Endothelial cell of umbilical vein (primary cell): ENCODE data around the gene SCAF11.

ENCODE experiments used
- FOS ChIP-seq: IDR thresholded peaks from 2 replicates; pipeline ENCODE4 v1.6.1; 2011; ENCODE audit warnings: mild to moderate bottlenecking, low read length, moderate library complexity, borderline replicate concordance; ENCODE audit not compliant: insufficient read depth
- TF ChIP-seq, protein P1 (sequence below), 2 donors: IDR thresholded peaks; 1 replicate in 1 of 2; 2 replicates in 1 of 2; pipeline ENCODE4 v1.5.1; 2011; ENCODE audit warnings: low read length in 2 of 2, mild to moderate bottlenecking in 2 of 2, moderate library complexity in 2 of 2, control low read depth in 1 of 2, inconsistent platforms in 1 of 2, low read depth in 1 of 2; ENCODE audit not compliant: insufficient read depth in 1 of 2; ENCODE audit errors: extremely low read depth in 1 of 2

DNA sequence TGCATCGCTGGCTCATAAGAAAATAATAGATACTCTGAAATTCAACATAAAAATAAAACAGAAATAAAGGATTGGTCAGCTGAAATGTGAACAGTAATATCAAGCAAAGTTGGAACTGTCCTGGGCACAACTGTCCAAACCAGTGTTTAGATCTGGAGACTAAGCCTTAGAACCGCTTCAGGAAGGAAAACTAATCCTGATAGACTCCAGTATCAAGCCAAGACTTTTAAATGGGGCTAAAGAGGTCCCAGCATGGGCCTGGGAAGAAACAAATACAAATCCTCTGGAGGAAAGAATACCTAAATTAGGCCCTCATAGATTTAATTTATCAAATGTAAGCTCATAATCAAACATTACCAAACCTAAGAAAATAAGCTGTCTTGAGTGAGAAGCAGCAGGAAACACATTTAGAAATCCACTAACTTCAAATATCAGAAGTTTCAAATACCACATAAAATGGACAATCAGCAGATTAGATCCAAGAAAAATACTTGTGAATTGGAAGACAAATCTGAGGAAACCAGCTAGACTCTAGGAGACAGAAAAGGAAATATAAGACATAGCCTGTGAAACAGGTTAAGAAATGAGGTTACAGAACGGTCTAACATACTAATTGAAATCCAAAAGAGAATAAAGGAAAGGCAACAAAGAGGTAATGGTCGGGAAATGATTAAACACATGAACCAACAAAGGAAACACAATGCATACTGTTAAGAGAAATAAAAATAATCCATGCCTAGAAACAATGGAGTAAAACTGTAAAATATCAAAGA, 27.6 kb downstream of the SCAF11 start:
- no peak for TF ChIP-seq FOS
- TF ChIP-seq, protein P1, sequence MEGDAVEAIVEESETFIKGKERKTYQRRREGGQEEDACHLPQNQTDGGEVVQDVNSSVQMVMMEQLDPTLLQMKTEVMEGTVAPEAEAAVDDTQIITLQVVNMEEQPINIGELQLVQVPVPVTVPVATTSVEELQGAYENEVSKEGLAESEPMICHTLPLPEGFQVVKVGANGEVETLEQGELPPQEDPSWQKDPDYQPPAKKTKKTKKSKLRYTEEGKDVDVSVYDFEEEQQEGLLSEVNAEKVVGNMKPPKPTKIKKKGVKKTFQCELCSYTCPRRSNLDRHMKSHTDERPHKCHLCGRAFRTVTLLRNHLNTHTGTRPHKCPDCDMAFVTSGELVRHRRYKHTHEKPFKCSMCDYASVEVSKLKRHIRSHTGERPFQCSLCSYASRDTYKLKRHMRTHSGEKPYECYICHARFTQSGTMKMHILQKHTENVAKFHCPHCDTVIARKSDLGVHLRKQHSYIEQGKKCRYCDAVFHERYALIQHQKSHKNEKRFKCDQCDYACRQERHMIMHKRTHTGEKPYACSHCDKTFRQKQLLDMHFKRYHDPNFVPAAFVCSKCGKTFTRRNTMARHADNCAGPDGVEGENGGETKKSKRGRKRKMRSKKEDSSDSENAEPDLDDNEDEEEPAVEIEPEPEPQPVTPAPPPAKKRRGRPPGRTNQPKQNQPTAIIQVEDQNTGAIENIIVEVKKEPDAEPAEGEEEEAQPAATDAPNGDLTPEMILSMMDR (IDR thresholded peaks at IDR 0.05; ENCODE audit: extremely low read depth in 1 of 2, insufficient read depth in 1 of 2, low read depth in 1 of 2, low read length in 2 of 2): no peak
